ENCODE data around the gene TNNC1. TPM values are rescaled to one million over a fixed set of nuclear protein-coding genes. Genes with fewer than 3 reads are reported as not detected.
A peak's percentile ranks its signal among the peaks of the same experiment; 100 is the strongest.

The TNNC1 gene
- total RNA-seq, 4 donors from 2014 or later = 1.2 to 7.1 (median 4.0) TPM; not detected in 1

GRCh38 chr3:52471371-52472238, 17.8 kb upstream of the TNNC1 start:
- H3K36me3 ChIP-seq = peaks cover 42 to 72% (median 62%) of the 10 kb centered on the region in 4 donors
- 68% methylated on average over 22 of the region's 26 CpGs for WGBS
- peaks cover 32 to 64% (median 50%) of the 10 kb centered on the region in 4 donors for H3K4me1 ChIP-seq
- intact Hi-C loops (cut with DNase I) = loop anchor here (5.0 to 10.0 kb wide), 2 partner anchors 61 to 213 kb away; partner anchors contain the start of genes GNL3, NT5DC2 and PBRM1
- no peaks in the 10 kb centered on the region for H3K9me3 ChIP-seq
- H3K4me3 ChIP-seq = no peak overlapping the region
- TF ChIP-seq POLR2AphosphoS5 (IDR thresholded peaks at IDR 0.05) = no peak
- peak; percentile 63 to 84 (median 65) for TF ChIP-seq CTCF (IDR thresholded peaks at IDR 0.05)
- TF ChIP-seq EP300 (IDR thresholded peaks at IDR 0.05) = no peak
- H3K27me3 ChIP-seq = no peaks in the 10 kb centered on the region
- DNase-seq (ENCODE audit: extremely low spot score) = no peak
- H3K27ac ChIP-seq (replicated peaks in 1 of 4) = peak overlapping the region in 1 of 4 donors; percentile 3

GRCh38 chr3:52470920-52471319, 17.1 kb upstream of the TNNC1 start:
- no peaks in the 10 kb centered on the region for H3K9me3 ChIP-seq
- peaks cover 35 to 65% (median 55%) of the 10 kb centered on the region in 4 donors for H3K36me3 ChIP-seq
- no peak for DNase-seq (ENCODE audit: extremely low spot score)
- no peak overlapping the region for H3K4me3 ChIP-seq
- H3K27ac ChIP-seq (replicated peaks in 1 of 4) = no peak overlapping the region
- H3K27me3 ChIP-seq = no peaks in the 10 kb centered on the region
- intact Hi-C loops (cut with DNase I) = loop anchor here (5.0 to 10.0 kb wide), 2 partner anchors 61 to 214 kb away; partner anchors contain the start of genes GNL3, NT5DC2 and PBRM1
- 88% methylated on average over 4 of the region's 4 CpGs for WGBS
- H3K4me1 ChIP-seq = peaks cover 32 to 70% (median 55%) of the 10 kb centered on the region in 4 donors
- no peak for TF ChIP-seq EP300 (IDR thresholded peaks at IDR 0.05)
- TF ChIP-seq CTCF (IDR thresholded peaks at IDR 0.05) = no peak
- no peak for TF ChIP-seq POLR2AphosphoS5 (IDR thresholded peaks at IDR 0.05)
- TF ChIP-seq POLR2A (IDR thresholded peaks at IDR 0.05; ENCODE audit: low read depth) = no peak

- Histone ChIP-seq H3K27me3 (no peaks in the 10 kb centered on the region), H3K4me3 (no peak overlapping the region), H3K4me1 (peaks cover 32 to 79% (median 64%) of the 10 kb centered on the region in 4 donors), H3K27ac (replicated peaks in 1 of 4) (peak overlapping the region; percentile 45 to 65 (median 56)), H3K9me3 (no peaks in the 10 kb centered on the region), H3K36me3 (peaks cover 20 to 64% (median 49%) of the 10 kb centered on the region in 4 donors)
- WGBS = 54% methylated on average over 5 of the region's 5 CpGs
- intact Hi-C loops (cut with DNase I) = no loop called here
- DNase-seq (ENCODE audit: extremely low spot score) = no peak
- TF ChIP-seq POLR2A (IDR thresholded peaks at IDR 0.05; ENCODE audit: low read depth) = no peak
- no peak for TF ChIP-seq CTCF (IDR thresholded peaks at IDR 0.05)
- TF ChIP-seq EP300 (IDR thresholded peaks at IDR 0.05) = no peak
- peak in 1 of 2 donors; percentile 48 for TF ChIP-seq POLR2AphosphoS5 (IDR thresholded peaks at IDR 0.05)
Measured at GRCh38 chr3:52469001-52469400, 15.2 kb upstream of the TNNC1 start.

GRCh38 chr3:52468336-52468735, 14.5 kb upstream of the TNNC1 start:
- H3K4me1 ChIP-seq = peaks cover 32 to 79% (median 64%) of the 10 kb centered on the region in 4 donors
- intact Hi-C loops (cut with DNase I) = no loop called here
- H3K4me3 ChIP-seq = no peak overlapping the region
- 44% methylated on average over 8 of the region's 9 CpGs for WGBS
- no peak for DNase-seq (ENCODE audit: extremely low spot score)
- no peaks in the 10 kb centered on the region for H3K9me3 ChIP-seq
- no peak for TF ChIP-seq POLR2AphosphoS5 (IDR thresholded peaks at IDR 0.05)
- TF ChIP-seq EP300 (IDR thresholded peaks at IDR 0.05) = no peak
- no peak for TF ChIP-seq POLR2A (IDR thresholded peaks at IDR 0.05; ENCODE audit: low read depth)
- no peak for TF ChIP-seq CTCF (IDR thresholded peaks at IDR 0.05)
- peak overlapping the region; percentile 49 to 65 (median 62) for H3K27ac ChIP-seq (replicated peaks in 1 of 4)
- peaks cover 16 to 64% (median 43%) of the 10 kb centered on the region in 4 donors for H3K36me3 ChIP-seq
- no peaks in the 10 kb centered on the region for H3K27me3 ChIP-seq
